BE2C (cell line): Measurements from ENCODE around the gene CLDN2. TPM values are rescaled to one million over a fixed set of nuclear protein-coding genes. Genes with fewer than 3 reads are reported as not detected.
"Not testable (repeated sequence)": the region's sequence is repeated elsewhere in the genome, so short reads cannot be mapped to it uniquely, and the experiment has no call there.

Source experiments
- DNase-seq: peaks from one replicate; pipeline ENCODE4 v3.0.0-alpha.2; 2020
- H3K27me3 ChIP-seq: fragments of 250-450 bp; sonication (Bioruptor Pico); 2 replicates; pipeline ENCODE4 v1.5.1; 2020; ENCODE audit warnings: mild to moderate bottlenecking
- H3K36me3 ChIP-seq: fragments of 250-450 bp; sonication (Bioruptor Pico); 2 replicates; pipeline ENCODE4 v1.5.1; 2020; ENCODE audit warnings: mild to moderate bottlenecking
- H3K4me1 ChIP-seq: fragments of 250-450 bp; sonication (Bioruptor Pico); 2 replicates; pipeline ENCODE4 v1.5.1; 2020
- H3K4me3 ChIP-seq: 2 replicates; pipeline ENCODE4 v1.5.1; 2011; ENCODE audit warnings: low read depth, low read length
- H3K9me3 ChIP-seq: fragments of 250-450 bp; sonication (Bioruptor Pico); 2 replicates; pipeline ENCODE4 v1.5.1; 2020
- polyA plus RNA-seq: library from polyadenylated mRNA; unstranded; fragments of >200 nt; gene quantifications from one replicate; pipeline ENCODE4 v1.2.1, GENCODE V29; 2012; ENCODE audit warnings: low read depth, missing spikeins; ENCODE audit not compliant: insufficient read length, insufficient read depth
- TF ChIP-seq, protein P1 (sequence below): IDR thresholded peaks from 2 replicates; pipeline ENCODE4 v1.5.1; 2012; ENCODE audit warnings: mild to moderate bottlenecking, low read depth, low read length

CLDN2 gene, protein sequence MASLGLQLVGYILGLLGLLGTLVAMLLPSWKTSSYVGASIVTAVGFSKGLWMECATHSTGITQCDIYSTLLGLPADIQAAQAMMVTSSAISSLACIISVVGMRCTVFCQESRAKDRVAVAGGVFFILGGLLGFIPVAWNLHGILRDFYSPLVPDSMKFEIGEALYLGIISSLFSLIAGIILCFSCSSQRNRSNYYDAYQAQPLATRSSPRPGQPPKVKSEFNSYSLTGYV
- not detected for polyA plus RNA-seq

- no peak for DNase-seq
- Histone ChIP-seq H3K9me3 (no peaks in the 10 kb centered on the region), H3K27me3 (no peaks in the 10 kb centered on the region), H3K4me1 (no peaks in the 10 kb centered on the region), H3K36me3 (no peaks in the 10 kb centered on the region), H3K4me3 (no peak within 1 kb of the TSS)
- TF ChIP-seq, protein P1, sequence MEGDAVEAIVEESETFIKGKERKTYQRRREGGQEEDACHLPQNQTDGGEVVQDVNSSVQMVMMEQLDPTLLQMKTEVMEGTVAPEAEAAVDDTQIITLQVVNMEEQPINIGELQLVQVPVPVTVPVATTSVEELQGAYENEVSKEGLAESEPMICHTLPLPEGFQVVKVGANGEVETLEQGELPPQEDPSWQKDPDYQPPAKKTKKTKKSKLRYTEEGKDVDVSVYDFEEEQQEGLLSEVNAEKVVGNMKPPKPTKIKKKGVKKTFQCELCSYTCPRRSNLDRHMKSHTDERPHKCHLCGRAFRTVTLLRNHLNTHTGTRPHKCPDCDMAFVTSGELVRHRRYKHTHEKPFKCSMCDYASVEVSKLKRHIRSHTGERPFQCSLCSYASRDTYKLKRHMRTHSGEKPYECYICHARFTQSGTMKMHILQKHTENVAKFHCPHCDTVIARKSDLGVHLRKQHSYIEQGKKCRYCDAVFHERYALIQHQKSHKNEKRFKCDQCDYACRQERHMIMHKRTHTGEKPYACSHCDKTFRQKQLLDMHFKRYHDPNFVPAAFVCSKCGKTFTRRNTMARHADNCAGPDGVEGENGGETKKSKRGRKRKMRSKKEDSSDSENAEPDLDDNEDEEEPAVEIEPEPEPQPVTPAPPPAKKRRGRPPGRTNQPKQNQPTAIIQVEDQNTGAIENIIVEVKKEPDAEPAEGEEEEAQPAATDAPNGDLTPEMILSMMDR, result no peak
These were observed at the start of gene CLDN2 for GRCh38 chrX:106919932-106920452. CLDN2 (plus strand) TSS chrX:106920402; CDS start chrX:106928229, 7,827 bp downstream.

- H3K27me3 ChIP-seq, DNase-seq, H3K36me3 ChIP-seq, H3K4me3 ChIP-seq, H3K4me1 ChIP-seq, H3K9me3 ChIP-seq: not testable (repeated sequence)
These were observed 47.4 kb upstream of the CLDN2 start for GRCh38 chrX:106872796-106873195.

DNA sequence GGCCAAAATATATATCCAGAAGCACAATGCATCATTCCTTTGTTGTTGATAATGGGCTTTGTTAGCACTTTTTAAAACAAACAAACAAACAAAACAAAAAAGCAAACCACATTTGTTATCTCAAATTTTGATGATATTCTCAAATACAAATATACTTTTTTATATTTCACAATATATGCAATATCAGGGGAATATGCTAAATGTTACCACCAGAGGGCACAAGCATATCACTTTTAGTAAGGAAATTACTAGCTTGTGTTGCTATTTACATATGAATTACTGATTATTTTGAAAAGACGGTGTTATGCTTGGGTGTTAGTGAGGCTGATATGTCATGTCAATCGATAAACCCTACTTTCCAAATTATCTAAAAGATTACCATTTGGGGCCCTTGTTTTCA lies 46.1 kb upstream of the CLDN2 start:
- Histone ChIP-seq H3K27me3 (no peaks in the 10 kb centered on the region), H3K9me3 (no peaks in the 10 kb centered on the region), H3K36me3 (no peaks in the 10 kb centered on the region), H3K4me1 (no peaks in the 10 kb centered on the region), H3K4me3 (no peak overlapping the region)
- TF ChIP-seq, protein P1, result peak; percentile 29; the same call in 1 of the 2 replicates
- no peak for DNase-seq

DNA sequence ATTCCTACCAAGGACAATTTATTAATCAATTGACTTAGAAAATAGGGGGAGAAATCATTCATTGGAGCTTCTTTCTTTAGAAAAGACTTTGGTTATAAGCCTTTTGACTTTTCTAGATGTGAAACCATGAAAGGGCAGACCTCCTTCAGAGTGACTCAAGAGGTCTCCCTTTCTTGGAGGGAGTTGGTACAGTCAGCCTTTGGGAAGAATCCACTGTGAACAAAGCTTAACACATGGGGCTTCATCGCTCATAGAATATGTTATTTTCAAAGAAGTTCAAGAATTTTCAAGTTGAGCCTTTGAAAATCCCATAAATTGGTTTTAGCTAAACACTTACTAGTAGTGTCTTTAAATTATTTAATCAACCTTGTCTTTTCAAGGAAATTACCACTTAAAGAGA lies 45.1 kb upstream of the CLDN2 start:
- no peaks in the 10 kb centered on the region for H3K9me3 ChIP-seq
- DNase-seq, result no peak
- H3K36me3 ChIP-seq, result no peaks in the 10 kb centered on the region
- no peaks in the 10 kb centered on the region for H3K4me1 ChIP-seq
- no peak overlapping the region for H3K4me3 ChIP-seq
- TF ChIP-seq, protein P1, result no peak
- H3K27me3 ChIP-seq, result no peaks in the 10 kb centered on the region

- TF ChIP-seq, protein P1, result no peak
- Histone ChIP-seq H3K27me3 (no peaks in the 10 kb centered on the region), H3K36me3 (no peaks in the 10 kb centered on the region), H3K9me3 (no peaks in the 10 kb centered on the region), H3K4me3 (no peak overlapping the region), H3K4me1 (no peaks in the 10 kb centered on the region)
- no peak for DNase-seq
These were observed 30.7 kb upstream of the CLDN2 start for GRCh38 chrX:106889468-106889867.

- Histone ChIP-seq H3K4me3 (no peak overlapping the region), H3K27me3 (no peaks in the 10 kb centered on the region), H3K9me3 (no peaks in the 10 kb centered on the region), H3K4me1 (no peaks in the 10 kb centered on the region), H3K36me3 (no peaks in the 10 kb centered on the region)
- no peak for DNase-seq
- TF ChIP-seq, protein P1, result no peak
These were observed 28.3 kb upstream of the CLDN2 start for GRCh38 chrX:106891762-106892460.
